SK-N-SH treated with all-trans-retinoic acid at 6 μM for 48 hours (cell line): ENCODE results near the gene PILRB.

Experiments
- BACH2 ChIP-seq: fragments of 250-450 bp; sonication (Bioruptor Pico); IDR thresholded peaks from 2 replicates; pipeline ENCODE4 v1.9.0; 2021; ENCODE audit warnings: mild to moderate bottlenecking, borderline replicate concordance
- CSDC2 ChIP-seq: fragments of 250-450 bp; sonication (Bioruptor Pico); IDR thresholded peaks from 2 replicates; pipeline ENCODE4 v1.5.0; 2020; ENCODE audit warnings: mild to moderate bottlenecking, moderate library complexity
- CSRNP3 ChIP-seq: fragments of 250-450 bp; sonication (Bioruptor Pico); IDR thresholded peaks from 2 replicates; pipeline ENCODE4 v1.5.1; 2021; ENCODE audit warnings: mild to moderate bottlenecking, moderate library complexity
- GLIS3 ChIP-seq: fragments of 250-450 bp; sonication (Bioruptor Pico); IDR thresholded peaks from 2 replicates; pipeline ENCODE4 v1.5.0; 2020; ENCODE audit warnings: mild to moderate bottlenecking, moderate library complexity
- RARB ChIP-seq: fragments of 250-450 bp; sonication (Bioruptor Pico); IDR thresholded peaks from 2 replicates; pipeline ENCODE4 v1.8.0; 2021; ENCODE audit warnings: mild to moderate bottlenecking, moderate library complexity
- TCF4 ChIP-seq: fragments of 250-450 bp; sonication (Bioruptor Pico); IDR thresholded peaks from 2 replicates; pipeline ENCODE4 v1.8.0; 2021; ENCODE audit warnings: mild to moderate bottlenecking, moderate library complexity, borderline replicate concordance
- ZC3H10 ChIP-seq: fragments of 250-450 bp; sonication (Bioruptor Pico); IDR thresholded peaks from 2 replicates; pipeline ENCODE4 v1.5.1; 2021; ENCODE audit warnings: mild to moderate bottlenecking, moderate library complexity
- ZFP3 ChIP-seq: fragments of 250-450 bp; sonication (Bioruptor Pico); IDR thresholded peaks from 2 replicates; pipeline ENCODE4 v1.5.0; 2020; ENCODE audit warnings: mild to moderate bottlenecking, moderate library complexity
- ZFP30 ChIP-seq: fragments of 450-650 bp; formaldehyde crosslinking; IDR thresholded peaks from 2 replicates; pipeline ENCODE4 v1.5.0; 2022; ENCODE audit warnings: mild to moderate bottlenecking, moderate library complexity
- ZNF565 ChIP-seq: fragments of 450-650 bp; formaldehyde crosslinking; conservative IDR thresholded peaks from 2 replicates; pipeline ENCODE4 v1.5.0; 2020; ENCODE audit warnings: low read depth, mild to moderate bottlenecking, moderate library complexity
- ZNF8 ChIP-seq: fragments of 450-650 bp; formaldehyde crosslinking; IDR thresholded peaks from 2 replicates; pipeline ENCODE4 v1.5.0; 2020; ENCODE audit warnings: mild to moderate bottlenecking, moderate library complexity
- TF ChIP-seq, protein P1 (sequence below): fragments of 250-450 bp; sonication (Bioruptor Pico); IDR thresholded peaks from 2 replicates; pipeline ENCODE4 v1.8.0; 2020; ENCODE audit warnings: mild to moderate bottlenecking, moderate library complexity, borderline replicate concordance
- TF ChIP-seq, protein P2 (sequence below): fragments of 250-450 bp; sonication (Bioruptor Pico); IDR thresholded peaks from 2 replicates; pipeline ENCODE4 v1.8.0; 2021; ENCODE audit warnings: low read depth, mild to moderate bottlenecking, moderate library complexity, borderline replicate concordance

- no peak for TF ChIP-seq RARB (CRISPR knock-in tag)
- TF ChIP-seq, protein P1, sequence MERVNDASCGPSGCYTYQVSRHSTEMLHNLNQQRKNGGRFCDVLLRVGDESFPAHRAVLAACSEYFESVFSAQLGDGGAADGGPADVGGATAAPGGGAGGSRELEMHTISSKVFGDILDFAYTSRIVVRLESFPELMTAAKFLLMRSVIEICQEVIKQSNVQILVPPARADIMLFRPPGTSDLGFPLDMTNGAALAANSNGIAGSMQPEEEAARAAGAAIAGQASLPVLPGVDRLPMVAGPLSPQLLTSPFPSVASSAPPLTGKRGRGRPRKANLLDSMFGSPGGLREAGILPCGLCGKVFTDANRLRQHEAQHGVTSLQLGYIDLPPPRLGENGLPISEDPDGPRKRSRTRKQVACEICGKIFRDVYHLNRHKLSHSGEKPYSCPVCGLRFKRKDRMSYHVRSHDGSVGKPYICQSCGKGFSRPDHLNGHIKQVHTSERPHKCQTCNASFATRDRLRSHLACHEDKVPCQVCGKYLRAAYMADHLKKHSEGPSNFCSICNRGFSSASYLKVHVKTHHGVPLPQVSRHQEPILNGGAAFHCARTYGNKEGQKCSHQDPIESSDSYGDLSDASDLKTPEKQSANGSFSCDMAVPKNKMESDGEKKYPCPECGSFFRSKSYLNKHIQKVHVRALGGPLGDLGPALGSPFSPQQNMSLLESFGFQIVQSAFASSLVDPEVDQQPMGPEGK, result no peak
- TF ChIP-seq ZFP3 (CRISPR knock-in tag), result no peak
- TF ChIP-seq CSDC2 (CRISPR knock-in tag), result no peak
- no peak for TF ChIP-seq ZC3H10 (CRISPR knock-in tag)
- no peak for TF ChIP-seq CSRNP3 (CRISPR knock-in tag)
- no peak for TF ChIP-seq TCF4 (CRISPR knock-in tag)
- no peak for TF ChIP-seq BACH2 (CRISPR knock-in tag)
- TF ChIP-seq, protein P2, sequence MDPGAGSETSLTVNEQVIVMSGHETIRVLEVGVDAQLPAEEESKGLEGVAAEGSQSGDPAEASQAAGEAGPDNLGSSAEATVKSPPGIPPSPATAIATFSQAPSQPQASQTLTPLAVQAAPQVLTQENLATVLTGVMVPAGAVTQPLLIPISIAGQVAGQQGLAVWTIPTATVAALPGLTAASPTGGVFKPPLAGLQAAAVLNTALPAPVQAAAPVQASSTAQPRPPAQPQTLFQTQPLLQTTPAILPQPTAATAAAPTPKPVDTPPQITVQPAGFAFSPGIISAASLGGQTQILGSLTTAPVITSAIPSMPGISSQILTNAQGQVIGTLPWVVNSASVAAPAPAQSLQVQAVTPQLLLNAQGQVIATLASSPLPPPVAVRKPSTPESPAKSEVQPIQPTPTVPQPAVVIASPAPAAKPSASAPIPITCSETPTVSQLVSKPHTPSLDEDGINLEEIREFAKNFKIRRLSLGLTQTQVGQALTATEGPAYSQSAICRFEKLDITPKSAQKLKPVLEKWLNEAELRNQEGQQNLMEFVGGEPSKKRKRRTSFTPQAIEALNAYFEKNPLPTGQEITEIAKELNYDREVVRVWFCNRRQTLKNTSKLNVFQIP, result no peak
- TF ChIP-seq ZNF8 (CRISPR knock-in tag), result no peak
- no peak for TF ChIP-seq ZNF565 (CRISPR knock-in tag)
- TF ChIP-seq ZFP30 (CRISPR knock-in tag), result no peak
- TF ChIP-seq GLIS3 (CRISPR knock-in tag), result no peak
Observed at GRCh38 chr7:100374601-100375000, 16.7 kb downstream of the PILRB start.
